Stimulated activated CD8-positive, alpha-beta memory T cell treated with anti-CD3 and anti-CD28 coated beads, Interleukin-15, amount 100 ng/mL, for 24 hours (primary cell): ENCODE results near the gene PWWP2A.
"Not testable (repeated sequence)": the region's sequence is repeated elsewhere in the genome, so short reads cannot be mapped to it uniquely, and the experiment has no call there.

Experiments
- DNase-seq: peaks from one replicate; pipeline ENCODE4 v3.0.0-alpha.2; 2020; ENCODE audit warnings: low read depth

The PWWP2A gene, protein sequence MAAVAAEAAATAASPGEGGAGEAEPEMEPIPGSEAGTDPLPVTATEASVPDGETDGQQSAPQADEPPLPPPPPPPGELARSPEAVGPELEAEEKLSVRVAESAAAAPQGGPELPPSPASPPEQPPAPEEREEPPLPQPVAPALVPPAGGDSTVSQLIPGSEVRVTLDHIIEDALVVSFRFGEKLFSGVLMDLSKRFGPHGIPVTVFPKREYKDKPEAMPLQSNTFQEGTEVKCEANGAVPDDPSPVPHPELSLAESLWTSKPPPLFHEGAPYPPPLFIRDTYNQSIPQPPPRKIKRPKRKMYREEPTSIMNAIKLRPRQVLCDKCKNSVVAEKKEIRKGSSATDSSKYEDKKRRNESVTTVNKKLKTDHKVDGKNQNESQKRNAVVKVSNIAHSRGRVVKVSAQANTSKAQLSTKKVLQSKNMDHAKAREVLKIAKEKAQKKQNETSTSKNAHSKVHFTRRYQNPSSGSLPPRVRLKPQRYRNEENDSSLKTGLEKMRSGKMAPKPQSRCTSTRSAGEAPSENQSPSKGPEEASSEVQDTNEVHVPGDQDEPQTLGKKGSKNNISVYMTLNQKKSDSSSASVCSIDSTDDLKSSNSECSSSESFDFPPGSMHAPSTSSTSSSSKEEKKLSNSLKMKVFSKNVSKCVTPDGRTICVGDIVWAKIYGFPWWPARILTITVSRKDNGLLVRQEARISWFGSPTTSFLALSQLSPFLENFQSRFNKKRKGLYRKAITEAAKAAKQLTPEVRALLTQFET

DNA sequence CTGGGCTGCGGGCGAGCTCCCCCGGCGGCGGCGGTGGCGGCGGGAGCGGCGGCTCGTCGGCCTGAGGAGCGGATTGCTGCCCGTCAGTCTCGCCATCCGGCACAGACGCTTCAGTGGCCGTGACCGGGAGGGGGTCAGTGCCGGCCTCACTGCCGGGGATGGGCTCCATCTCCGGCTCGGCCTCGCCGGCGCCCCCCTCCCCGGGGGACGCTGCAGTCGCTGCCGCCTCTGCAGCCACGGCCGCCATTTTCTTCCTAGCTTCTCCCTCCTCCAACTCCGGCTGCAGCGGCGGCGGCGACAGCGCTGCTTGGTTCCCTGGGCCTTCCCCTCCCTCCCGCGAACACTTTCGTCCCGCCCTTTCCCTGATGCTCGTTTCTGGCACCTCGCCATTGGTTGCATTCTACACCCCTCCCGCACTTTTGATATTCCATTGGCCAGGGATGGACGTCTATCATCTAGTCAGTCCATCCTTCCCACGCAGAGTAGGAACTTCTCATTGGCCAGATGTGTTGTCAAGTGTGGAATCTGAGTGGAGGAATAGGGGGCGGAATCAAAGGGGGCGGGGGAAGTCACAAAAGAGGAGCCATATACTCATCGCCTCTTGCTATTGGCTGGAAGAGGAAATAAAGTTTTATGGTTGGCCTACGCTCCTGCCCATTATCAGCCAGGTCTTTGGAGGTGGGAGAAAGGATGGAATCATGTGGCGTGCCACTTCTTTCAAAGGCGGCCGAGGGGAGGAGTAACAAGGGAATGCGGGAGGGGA is at the start of gene PWWP2A:
Gene PWWP2A (minus strand): TSS at position 309 of the 763 bp plus-strand sequence. CDS start 62 bp downstream, at position 247.
- DNase-seq = peak; percentile 75

DNA sequence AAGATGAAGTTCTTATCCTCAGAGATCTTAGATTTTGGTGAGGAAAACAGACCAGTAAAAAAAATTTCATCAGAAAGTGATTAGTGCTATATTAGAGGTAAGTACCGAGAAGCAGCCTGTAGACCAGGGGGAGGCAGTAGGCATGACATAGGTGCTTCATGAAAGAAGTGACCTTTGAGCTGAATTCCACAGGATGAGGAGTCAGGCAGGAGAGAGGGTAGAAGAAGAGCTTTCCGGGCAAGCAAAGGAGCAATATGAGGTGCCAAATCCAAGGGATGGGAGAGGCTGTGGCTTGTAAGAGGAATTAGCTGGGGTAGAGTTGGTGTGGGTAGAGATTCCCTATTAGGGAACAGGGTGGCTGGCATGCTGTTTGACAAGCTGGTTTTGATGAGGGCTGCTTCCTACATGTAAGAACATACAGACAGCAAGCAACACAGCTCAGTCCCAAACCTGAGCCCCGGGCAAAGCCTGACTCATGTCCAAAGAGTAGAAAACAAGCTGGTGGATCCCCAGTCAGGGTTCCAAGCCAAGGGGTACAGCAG is 48.4 kb upstream of the PWWP2A start:
- DNase-seq = no peak

- DNase-seq = no peak
Observed at GRCh38 chr5:160166973-160167623, 47.8 kb upstream of the PWWP2A start.

DNA sequence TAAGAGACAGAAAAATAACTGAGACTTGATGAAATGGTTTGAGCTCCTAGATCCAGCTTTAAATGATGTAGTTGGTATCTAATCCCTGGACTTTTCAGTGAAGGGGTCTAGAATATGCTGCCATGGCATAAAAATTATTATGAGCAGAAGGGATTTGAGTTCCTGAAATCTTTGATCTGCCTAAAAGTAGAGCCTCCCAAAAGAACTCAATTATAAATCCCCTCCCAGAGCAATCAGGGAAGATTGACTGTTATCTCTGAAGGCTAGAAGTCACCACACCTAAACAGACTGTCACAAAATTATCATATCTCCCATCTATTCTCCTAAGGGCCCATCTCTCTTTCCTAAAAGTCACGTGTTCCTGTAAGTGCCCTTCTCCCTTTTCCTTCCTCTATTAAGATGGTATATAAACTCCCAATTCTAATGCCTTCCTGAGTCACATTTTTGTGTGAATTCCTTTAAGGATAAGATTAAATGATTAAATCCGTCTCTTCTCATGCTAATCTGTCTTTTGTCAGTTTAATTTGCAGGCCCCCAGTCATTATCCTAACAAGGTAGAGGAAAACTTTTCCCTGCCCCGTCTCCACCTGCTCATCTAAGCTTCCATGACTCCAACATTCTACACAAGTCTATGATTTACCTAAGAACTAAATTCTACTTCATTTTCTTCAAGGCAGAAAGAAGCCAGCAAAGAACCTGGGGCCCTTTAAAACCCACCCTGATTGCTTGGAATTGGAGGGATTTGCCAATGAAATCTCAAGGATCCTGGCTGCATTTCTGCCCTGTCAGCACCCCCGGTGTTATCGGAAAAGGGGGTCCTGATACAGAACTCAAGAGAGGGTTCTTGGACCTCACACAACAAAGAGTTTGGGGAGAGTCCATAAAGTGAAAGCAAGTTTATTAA is 47.1 kb upstream of the PWWP2A start:
- no peak for DNase-seq

- no peak for DNase-seq
Observed at GRCh38 chr5:160165137-160166068, 46.2 kb upstream of the PWWP2A start.

GRCh38 chr5:160162910-160163309 is 43.7 kb upstream of the PWWP2A start:
- no peak for DNase-seq

GRCh38 chr5:160161626-160162025 is 42.4 kb upstream of the PWWP2A start:
- no peak for DNase-seq

DNA sequence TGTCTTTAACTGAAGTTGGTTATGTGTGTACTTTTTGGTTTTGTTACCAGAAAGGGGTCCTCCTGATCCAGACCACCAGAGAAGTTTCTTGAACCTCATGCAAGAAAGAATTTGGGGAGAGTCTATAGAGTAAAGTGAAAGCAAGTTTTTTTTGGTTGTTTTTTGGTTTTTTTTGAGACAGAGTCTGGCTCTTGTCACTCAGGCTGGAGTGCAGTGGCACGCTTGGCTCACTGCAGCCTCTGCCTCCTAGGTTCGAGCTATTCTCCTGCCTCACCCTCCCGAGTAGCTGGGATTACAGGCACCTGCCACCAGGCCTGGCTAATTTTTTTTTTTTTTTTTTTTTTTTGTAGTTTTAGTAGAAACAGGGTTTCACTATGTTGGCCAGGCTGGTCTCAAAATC is 41.6 kb upstream of the PWWP2A start:
- not testable (repeated sequence) for DNase-seq

DNA sequence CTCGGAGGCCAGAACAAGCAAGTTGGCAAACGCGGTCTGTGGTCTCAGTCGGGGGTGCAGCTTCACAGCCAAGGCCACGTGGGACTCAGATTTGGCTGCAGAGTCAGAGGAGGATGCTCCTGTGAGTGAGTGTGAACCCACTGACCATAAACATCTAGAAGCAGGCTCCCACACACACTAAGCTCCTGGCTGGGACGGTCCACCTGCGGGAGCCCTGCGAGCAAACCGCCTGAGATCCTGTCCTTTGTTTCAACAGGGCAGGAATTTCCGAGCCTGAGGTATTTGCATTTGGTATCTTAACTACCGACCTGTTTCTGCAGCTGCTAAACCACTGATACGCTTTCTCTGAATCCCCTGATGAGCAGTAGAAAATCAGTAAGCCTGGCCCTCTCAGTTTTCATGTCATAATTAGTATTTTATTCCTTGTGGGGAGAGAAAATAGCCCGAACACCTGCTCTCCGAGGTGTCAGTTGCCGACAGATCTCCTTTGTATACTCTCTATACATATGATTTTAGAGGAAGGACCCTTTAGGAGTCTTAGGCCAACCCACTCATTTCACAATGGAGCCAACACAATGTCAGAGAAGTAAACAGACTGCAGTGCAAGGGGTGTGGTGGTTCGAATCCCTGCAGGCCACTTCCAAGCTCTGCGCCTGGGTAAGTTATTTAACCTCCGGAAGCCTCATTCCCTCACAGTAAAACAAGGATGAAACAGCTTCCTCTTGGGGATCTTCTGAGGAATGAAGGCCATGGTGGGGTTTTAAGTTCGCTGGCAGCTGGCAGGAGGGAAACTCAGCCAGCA is 40.9 kb upstream of the PWWP2A start:
- DNase-seq = no peak

GRCh38 chr5:160158087-160158486 is 38.8 kb upstream of the PWWP2A start:
- DNase-seq = no peak

DNA sequence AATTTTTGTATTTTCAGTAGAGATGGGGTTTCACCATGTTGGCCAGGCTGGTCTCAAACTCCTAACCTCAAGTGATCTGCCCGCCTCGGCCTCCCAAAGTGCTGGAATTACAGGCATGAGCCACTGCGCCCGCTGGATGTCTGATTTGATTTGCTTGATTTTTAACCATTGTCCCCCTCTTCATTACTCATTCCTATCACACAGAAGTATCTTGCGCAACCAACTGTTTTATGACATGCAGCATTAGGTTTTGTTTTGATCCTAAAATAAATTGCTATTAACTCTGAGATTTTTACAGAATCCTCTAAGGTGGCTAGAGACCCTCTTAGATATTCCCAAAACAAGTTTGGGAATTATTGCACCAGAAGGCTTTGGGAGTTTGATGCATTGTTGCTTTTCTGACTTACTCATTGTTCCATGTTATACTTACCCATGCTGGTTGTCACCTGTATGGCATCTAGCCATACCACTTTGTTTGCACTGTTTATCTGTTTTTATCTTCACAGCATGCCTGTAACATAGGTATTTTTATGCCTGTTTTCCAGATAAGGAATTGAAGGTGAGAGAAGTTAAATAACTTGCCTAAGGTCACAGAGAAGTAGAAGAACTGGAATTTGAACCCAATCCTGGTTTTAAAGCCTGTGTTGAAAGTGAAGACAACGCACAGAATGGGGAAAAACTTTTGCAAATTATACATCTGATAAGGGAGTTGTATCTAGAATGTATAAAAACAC is 35.9 kb upstream of the PWWP2A start:
- no peak for DNase-seq

DNA sequence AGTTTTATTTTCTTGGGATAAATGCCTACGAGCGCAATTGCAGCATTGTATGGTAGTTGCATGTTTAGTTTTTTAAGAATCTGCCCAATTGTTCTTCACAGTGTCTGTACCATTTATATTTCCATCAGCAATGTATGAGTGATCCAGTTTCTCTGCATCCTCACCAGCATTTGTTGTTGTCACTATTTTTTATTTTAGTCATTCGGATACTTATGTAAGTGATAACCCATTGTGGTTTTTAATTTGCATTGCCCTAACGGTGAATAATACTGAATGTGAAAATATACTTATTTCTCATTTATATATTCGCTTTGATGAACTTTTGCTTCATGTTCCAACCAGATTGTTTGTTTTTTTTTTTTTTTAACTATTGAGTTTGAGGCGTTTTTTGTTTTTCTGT is 33.7 kb upstream of the PWWP2A start:
- DNase-seq = no peak

- DNase-seq = no peak
Observed at GRCh38 chr5:160152287-160152686, 33.0 kb upstream of the PWWP2A start.

- no peak for DNase-seq
Observed at GRCh38 chr5:160151017-160151416, 31.8 kb upstream of the PWWP2A start.

GRCh38 chr5:160150381-160150780 is 31.1 kb upstream of the PWWP2A start:
- DNase-seq = no peak

DNA sequence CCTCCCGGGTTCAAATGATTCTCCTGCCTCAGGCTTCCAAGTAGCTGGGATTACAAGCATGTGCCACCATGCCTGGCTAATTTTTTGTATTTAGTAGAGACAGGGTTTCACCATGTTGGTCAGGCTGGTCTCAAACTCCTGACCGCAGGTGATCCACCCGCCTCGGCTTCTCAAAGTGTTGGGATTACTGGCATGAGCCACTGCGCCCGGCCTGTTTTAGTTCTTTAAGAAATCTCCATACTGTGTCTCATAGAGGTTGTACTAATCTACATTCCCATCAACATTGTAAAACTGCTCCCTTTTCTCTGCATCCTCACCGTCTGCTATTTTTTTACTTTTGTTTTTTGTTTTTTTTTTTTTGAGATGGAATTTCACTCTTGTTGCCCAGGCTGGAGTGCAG is 25.2 kb upstream of the PWWP2A start:
- DNase-seq = not testable (repeated sequence)

GRCh38 chr5:160134332-160134731 is 15.1 kb upstream of the PWWP2A start:
- DNase-seq = no peak

- DNase-seq = no peak
Observed at GRCh38 chr5:160133918-160134304, 14.7 kb upstream of the PWWP2A start.
